ENCODE measurements around the gene EXOC6. TPM values are rescaled to one million over a fixed set of nuclear protein-coding genes. Genes with fewer than 3 reads are reported as not detected.

Gene EXOC6
- total RNA-seq, 2 experiments from 2014 or later: 8.0 to 9.4 TPM

DNA sequence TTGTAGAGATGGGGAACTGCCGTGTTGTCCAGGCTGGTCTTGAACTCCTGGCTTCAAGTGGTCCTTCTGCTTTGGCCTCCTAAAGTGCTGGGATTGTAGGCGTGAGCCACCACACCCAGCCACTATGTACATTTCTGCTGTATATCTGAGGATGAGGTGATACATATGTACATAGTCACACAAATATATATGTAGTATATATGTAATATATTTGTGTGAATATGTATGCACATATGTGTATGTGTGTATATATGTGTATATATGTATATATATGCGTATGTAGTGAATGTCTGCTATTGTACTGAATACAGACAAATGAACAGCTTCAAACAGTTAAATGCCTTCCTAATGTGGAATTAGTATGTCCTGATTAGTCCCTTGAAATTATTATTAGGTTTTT, 70.3 kb downstream of the EXOC6 start:
- Histone ChIP-seq H3K9me3 (ENCODE audit: low read length) (no peaks in the 10 kb centered on the region), H3K4me2 (ENCODE audit: low read length) (no peak overlapping the region), H3K9me2 (ENCODE audit: insufficient read depth, low read length) (no peaks in the 10 kb centered on the region), H3K27ac (ENCODE audit: low read depth, low read length, poor library complexity, severe bottlenecking) (no peak overlapping the region), H2AFZ (ENCODE audit: low read length) (no peak overlapping the region), H4K20me1 (ENCODE audit: insufficient read depth, low read length) (no peaks in the 10 kb centered on the region), H3K36me3 (ENCODE audit: insufficient read depth, low read length) (no peaks in the 10 kb centered on the region; the same call in 1 of the 2 replicates), H3K79me2 (ENCODE audit: insufficient read depth, low read depth, low read length) (no peaks in the 10 kb centered on the region), H3K4me3 (ENCODE audit: low read depth, low read length, poor library complexity, severe bottlenecking) (no peak overlapping the region), H3K4me1 (ENCODE audit: insufficient read depth, low read length, poor library complexity, severe bottlenecking) (no peaks in the 10 kb centered on the region)
- ChIA-PET CTCF (ENCODE audit: unreplicated experiment) (no interaction called here), POLR2A (no interaction called here)
- no peak for DNase-seq (ENCODE audit: low spot score)
- TF ChIP-seq, protein P1, sequence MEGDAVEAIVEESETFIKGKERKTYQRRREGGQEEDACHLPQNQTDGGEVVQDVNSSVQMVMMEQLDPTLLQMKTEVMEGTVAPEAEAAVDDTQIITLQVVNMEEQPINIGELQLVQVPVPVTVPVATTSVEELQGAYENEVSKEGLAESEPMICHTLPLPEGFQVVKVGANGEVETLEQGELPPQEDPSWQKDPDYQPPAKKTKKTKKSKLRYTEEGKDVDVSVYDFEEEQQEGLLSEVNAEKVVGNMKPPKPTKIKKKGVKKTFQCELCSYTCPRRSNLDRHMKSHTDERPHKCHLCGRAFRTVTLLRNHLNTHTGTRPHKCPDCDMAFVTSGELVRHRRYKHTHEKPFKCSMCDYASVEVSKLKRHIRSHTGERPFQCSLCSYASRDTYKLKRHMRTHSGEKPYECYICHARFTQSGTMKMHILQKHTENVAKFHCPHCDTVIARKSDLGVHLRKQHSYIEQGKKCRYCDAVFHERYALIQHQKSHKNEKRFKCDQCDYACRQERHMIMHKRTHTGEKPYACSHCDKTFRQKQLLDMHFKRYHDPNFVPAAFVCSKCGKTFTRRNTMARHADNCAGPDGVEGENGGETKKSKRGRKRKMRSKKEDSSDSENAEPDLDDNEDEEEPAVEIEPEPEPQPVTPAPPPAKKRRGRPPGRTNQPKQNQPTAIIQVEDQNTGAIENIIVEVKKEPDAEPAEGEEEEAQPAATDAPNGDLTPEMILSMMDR (conservative IDR thresholded peaks at IDR 0.05; ENCODE audit: low read length): no peak
- no TSS peak for BruUV-seq (replicated peaks)
- intact Hi-C loops (cut with micrococcal nuclease; ENCODE audit: unreplicated experiment): no loop called here

DNA sequence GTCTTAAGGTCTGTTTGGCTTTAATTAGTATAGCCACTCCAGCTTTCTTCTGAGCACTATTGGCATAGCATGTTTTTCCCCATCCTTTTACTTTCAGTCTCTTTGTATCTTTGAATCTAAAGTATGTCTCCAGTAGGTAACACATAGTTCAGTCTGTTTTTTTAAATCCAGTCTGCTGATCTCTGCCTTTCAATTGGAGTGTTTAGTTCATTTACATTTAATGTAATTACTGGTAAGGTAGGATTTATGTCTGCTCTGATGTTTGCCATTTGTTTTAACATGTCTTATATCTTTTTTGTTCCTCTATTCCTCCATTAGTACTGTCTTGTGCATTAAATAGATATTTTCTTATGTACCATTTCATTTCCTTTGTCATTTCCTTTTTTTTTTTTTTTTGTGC, 72.5 kb downstream of the EXOC6 start:
- no TSS peak for BruUV-seq (replicated peaks)
- POLR2A ChIA-PET: no interaction called here

DNA sequence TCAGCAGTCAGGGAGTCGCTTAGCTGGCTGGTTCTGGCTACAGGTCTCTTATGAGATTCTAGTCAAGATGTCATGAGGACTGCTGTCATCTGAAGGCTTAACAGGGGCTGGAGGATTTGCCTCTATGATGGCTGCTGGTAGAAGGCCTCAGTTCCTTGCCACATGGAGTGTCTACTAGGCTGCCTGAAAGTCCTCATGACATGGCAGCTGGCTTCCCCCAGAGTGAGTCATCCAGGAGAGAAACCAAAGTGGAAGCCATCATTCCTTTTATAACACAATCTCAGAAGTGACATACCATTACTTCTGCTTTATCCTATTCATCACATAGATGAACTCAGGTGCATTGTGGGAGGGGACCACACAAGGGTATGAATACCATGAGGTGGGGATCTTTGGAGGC, 75.1 kb downstream of the EXOC6 start:
- H3K9me2 ChIP-seq (ENCODE audit: insufficient read depth, low read length): 0 out of 2 replicates have a peak, but pooled peaks cover 4% of the 10 kb centered on the region
- POLR2A ChIA-PET: no interaction called here
- no peaks in the 10 kb centered on the region for H3K4me1 ChIP-seq (ENCODE audit: insufficient read depth, low read length, poor library complexity, severe bottlenecking)
- H3K4me3 ChIP-seq (ENCODE audit: low read depth, low read length, poor library complexity, severe bottlenecking): no peak overlapping the region
- H3K79me2 ChIP-seq (ENCODE audit: insufficient read depth, low read depth, low read length): no peaks in the 10 kb centered on the region
- H3K27ac ChIP-seq (ENCODE audit: low read depth, low read length, poor library complexity, severe bottlenecking): no peak overlapping the region
- H2AFZ ChIP-seq (ENCODE audit: low read length): no peak overlapping the region
- BruUV-seq (replicated peaks): no TSS peak
- H3K9me3 ChIP-seq (ENCODE audit: low read length): no peaks in the 10 kb centered on the region
- no peak overlapping the region for H3K4me2 ChIP-seq (ENCODE audit: low read length)
- TF ChIP-seq, protein P1 (conservative IDR thresholded peaks at IDR 0.05; ENCODE audit: low read length): no peak
- no peak for TF ChIP-seq EZH2phosphoT487 (IDR thresholded peaks at IDR 0.05; ENCODE audit: borderline replicate concordance, low read depth, low read length)
- CTCF ChIA-PET (ENCODE audit: unreplicated experiment): no interaction called here
- no peak for DNase-seq (ENCODE audit: low spot score)
- intact Hi-C loops (cut with micrococcal nuclease; ENCODE audit: unreplicated experiment): no loop called here
- no peaks in the 10 kb centered on the region; the same call in 1 of the 2 replicates for H3K36me3 ChIP-seq (ENCODE audit: insufficient read depth, low read length)
- no peaks in the 10 kb centered on the region for H4K20me1 ChIP-seq (ENCODE audit: insufficient read depth, low read length)

More for the DNA sequence above, 72.5 kb downstream of the EXOC6 start:
- Histone ChIP-seq H4K20me1 (ENCODE audit: insufficient read depth, low read length) (no peaks in the 10 kb centered on the region), H3K4me2 (ENCODE audit: low read length) (no peak overlapping the region), H3K4me1 (ENCODE audit: insufficient read depth, low read length, poor library complexity, severe bottlenecking) (no peaks in the 10 kb centered on the region), H3K27ac (ENCODE audit: low read depth, low read length, poor library complexity, severe bottlenecking) (no peak overlapping the region), H3K9me3 (ENCODE audit: low read length) (no peaks in the 10 kb centered on the region), H3K9me2 (ENCODE audit: insufficient read depth, low read length) (no peaks in the 10 kb centered on the region), H2AFZ (ENCODE audit: low read length) (no peak overlapping the region), H3K36me3 (ENCODE audit: insufficient read depth, low read length) (no peaks in the 10 kb centered on the region; the same call in 1 of the 2 replicates), H3K4me3 (ENCODE audit: low read depth, low read length, poor library complexity, severe bottlenecking) (no peak overlapping the region), H3K79me2 (ENCODE audit: insufficient read depth, low read depth, low read length) (no peaks in the 10 kb centered on the region)
- intact Hi-C loops (cut with micrococcal nuclease; ENCODE audit: unreplicated experiment): no loop called here
- DNase-seq (ENCODE audit: low spot score): no peak
- CTCF ChIA-PET (ENCODE audit: unreplicated experiment): no interaction called here
- no peak for TF ChIP-seq EZH2phosphoT487 (IDR thresholded peaks at IDR 0.05; ENCODE audit: borderline replicate concordance, low read depth, low read length)
- TF ChIP-seq, protein P1 (conservative IDR thresholded peaks at IDR 0.05; ENCODE audit: low read length): no peak
